Measurements from ENCODE around the gene TGFB2. TPM values are rescaled to one million over a fixed set of nuclear protein-coding genes. Genes with fewer than 3 reads are reported as not detected.

TGFB2 gene
- total and polyA plus RNA-seq, 2 experiments from 2014 or later: 13.6 to 17.1 TPM

- no peaks in the 10 kb centered on the region for H3K9me3 ChIP-seq (ENCODE audit: low read depth)
- H3K4me1 ChIP-seq (ENCODE audit: insufficient read depth): peaks cover 4% of the 10 kb centered on the region
- H2AFZ ChIP-seq: peak overlapping the region; percentile 56
- no peaks in the 10 kb centered on the region for H3K36me3 ChIP-seq (replicated peaks; ENCODE audit: insufficient read depth, low read depth)
- H3K27ac ChIP-seq: peak overlapping the region; percentile 90
- H3K4me2 ChIP-seq: peak overlapping the region; percentile 92
- no peaks in the 10 kb centered on the region for H3K27me3 ChIP-seq
- under 1% methylated on average over 61 of the region's 64 CpGs for WGBS (ENCODE audit: low lambda C conversion rate, missing lambda C conversion rate)
- peak; percentile 80 for DNase-seq (ENCODE audit: low spot score)
- peaks cover 21% of the 10 kb centered on the region for H3K79me2 ChIP-seq
- no peaks in the 10 kb centered on the region for H4K20me1 ChIP-seq (ENCODE audit: insufficient read depth, poor library complexity, severe bottlenecking)
- no peaks in the 10 kb centered on the region for H3K9me2 ChIP-seq (replicated peaks; ENCODE audit: insufficient read depth)
- TF ChIP-seq EZH2phosphoT487 (IDR thresholded peaks at IDR 0.05; ENCODE audit: low read depth, severe bottlenecking, unreplicated experiment): no peak
- TF ChIP-seq CTCF (IDR thresholded peaks at IDR 0.05; ENCODE audit: poor library complexity): peak; percentile 12
- H3K4me3 ChIP-seq: peak overlapping the region; percentile 73
These were observed 696 bp downstream of the TGFB2 start for GRCh38 chr1:218345673-218346390.

GRCh38 chr1:218346391-218347204, 1.5 kb downstream of the TGFB2 start:
- Histone ChIP-seq H3K4me2 (peak overlapping the region; percentile 92), H3K4me3 (peak overlapping the region; percentile 73), H3K27me3 (no peaks in the 10 kb centered on the region), H3K27ac (peak overlapping the region; percentile 90), H3K9me2 (replicated peaks; ENCODE audit: insufficient read depth) (no peaks in the 10 kb centered on the region), H3K36me3 (replicated peaks; ENCODE audit: insufficient read depth, low read depth) (no peaks in the 10 kb centered on the region), H3K4me1 (ENCODE audit: insufficient read depth) (peaks cover 4% of the 10 kb centered on the region), H2AFZ (peak overlapping the region; percentile 54), H3K9me3 (ENCODE audit: low read depth) (no peaks in the 10 kb centered on the region), H3K79me2 (peaks cover 27% of the 10 kb centered on the region), H4K20me1 (ENCODE audit: insufficient read depth, poor library complexity, severe bottlenecking) (no peaks in the 10 kb centered on the region)
- 3% methylated on average over 33 of the region's 39 CpGs for WGBS (ENCODE audit: low lambda C conversion rate, missing lambda C conversion rate)
- peak; percentile 20 for DNase-seq (ENCODE audit: low spot score)
- no peak for TF ChIP-seq EZH2 (IDR thresholded peaks at IDR 0.05; ENCODE audit: borderline replicate concordance)
- no peak for TF ChIP-seq CTCF (IDR thresholded peaks at IDR 0.05; ENCODE audit: poor library complexity)
- TF ChIP-seq EZH2phosphoT487 (IDR thresholded peaks at IDR 0.05; ENCODE audit: low read depth, severe bottlenecking, unreplicated experiment): no peak

- 1% methylated on average over 14 of the region's 14 CpGs for WGBS (ENCODE audit: low lambda C conversion rate, missing lambda C conversion rate)
- H3K36me3 ChIP-seq (replicated peaks; ENCODE audit: insufficient read depth, low read depth): no peaks in the 10 kb centered on the region
- peak overlapping the region; percentile 92 for H3K4me2 ChIP-seq
- peaks cover 35% of the 10 kb centered on the region for H3K79me2 ChIP-seq
- no peak for TF ChIP-seq CTCF (IDR thresholded peaks at IDR 0.05; ENCODE audit: poor library complexity)
- no peak for TF ChIP-seq EZH2phosphoT487 (IDR thresholded peaks at IDR 0.05; ENCODE audit: low read depth, severe bottlenecking, unreplicated experiment)
- TF ChIP-seq EZH2 (IDR thresholded peaks at IDR 0.05; ENCODE audit: borderline replicate concordance): no peak
- no peaks in the 10 kb centered on the region for H3K27me3 ChIP-seq
- H3K27ac ChIP-seq: peak overlapping the region; percentile 90
- no peaks in the 10 kb centered on the region for H4K20me1 ChIP-seq (ENCODE audit: insufficient read depth, poor library complexity, severe bottlenecking)
- H3K4me3 ChIP-seq: peak overlapping the region; percentile 73
- peak overlapping the region; percentile 54 for H2AFZ ChIP-seq
- DNase-seq (ENCODE audit: low spot score): peak; percentile 34
- H3K9me2 ChIP-seq (replicated peaks; ENCODE audit: insufficient read depth): no peaks in the 10 kb centered on the region
- peaks cover 4% of the 10 kb centered on the region for H3K4me1 ChIP-seq (ENCODE audit: insufficient read depth)
- H3K9me3 ChIP-seq (ENCODE audit: low read depth): no peaks in the 10 kb centered on the region
These were observed 2.2 kb downstream of the TGFB2 start for GRCh38 chr1:218347336-218347722.
